ENCODE results near the gene TMEM52. TPM values are rescaled to one million over a fixed set of nuclear protein-coding genes. Genes with fewer than 3 reads are reported as not detected.

TMEM52 gene
- total and polyA plus RNA-seq, 2 of the 13 experiments (the other 11 are each of a cell fraction or from before 2014, with no cell fraction given) = 13.2 to 18.7 TPM

- TF ChIP-seq, protein P1, sequence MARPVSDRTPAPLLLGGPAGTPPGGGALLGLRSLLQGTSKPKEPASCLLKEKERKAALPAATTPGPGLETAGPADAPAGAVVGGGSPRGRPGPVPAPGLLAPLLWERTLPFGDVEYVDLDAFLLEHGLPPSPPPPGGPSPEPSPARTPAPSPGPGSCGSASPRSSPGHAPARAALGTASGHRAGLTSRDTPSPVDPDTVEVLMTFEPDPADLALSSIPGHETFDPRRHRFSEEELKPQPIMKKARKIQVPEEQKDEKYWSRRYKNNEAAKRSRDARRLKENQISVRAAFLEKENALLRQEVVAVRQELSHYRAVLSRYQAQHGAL (CRISPR knock-in tag; IDR thresholded peaks at IDR 0.05; ENCODE audit: not compliant biosample characterization) = peak; percentile 15
- TF ChIP-seq NAIF1 (CRISPR knock-in tag; IDR thresholded peaks at IDR 0.05; ENCODE audit: borderline replicate concordance) (peak; percentile 75; the same call in 1 of the 2 replicates), TCF7L2 (IDR thresholded peaks at IDR 0.05; ENCODE audit: low read depth, low read length) (no peak), SP1 (IDR thresholded peaks at IDR 0.05) (no peak), SP1 (CRISPR knock-in tag; IDR thresholded peaks at IDR 0.05) (peak; percentile 71), TBX2 (CRISPR knock-in tag; IDR thresholded peaks at IDR 0.05; ENCODE audit: borderline replicate concordance) (peak; percentile 81), FOXA1 (IDR thresholded peaks at IDR 0.05) (no peak), FOXA1 (CRISPR knock-in tag; IDR thresholded peaks at IDR 0.05) (no peak; the same call in 1 of the 2 replicates), ZNF414 (CRISPR knock-in tag; IDR thresholded peaks at IDR 0.05) (peak; percentile 88; the same call in 1 of the 2 replicates), FOXC1 (CRISPR knock-in tag; IDR thresholded peaks at IDR 0.05; ENCODE audit: borderline replicate concordance) (peak; percentile 78), NRL (CRISPR knock-in tag; IDR thresholded peaks at IDR 0.05; ENCODE audit: borderline replicate concordance) (peak; percentile 39; the same call in 1 of the 2 replicates), DNMT1 (CRISPR knock-in tag; IDR thresholded peaks at IDR 0.05) (no peak; the same call in 1 of the 2 replicates), ELF1 (CRISPR knock-in tag; IDR thresholded peaks at IDR 0.05) (peak; percentile 83), ZNF547 (CRISPR knock-in tag; IDR thresholded peaks at IDR 0.05) (peak; percentile 72; the same call in 1 of the 2 replicates), NFRKB (IDR thresholded peaks at IDR 0.05) (no peak), ZNF660 (CRISPR knock-in tag; IDR thresholded peaks at IDR 0.05; ENCODE audit: borderline replicate concordance, low read depth) (no peak), ZNF607 (CRISPR knock-in tag; IDR thresholded peaks at IDR 0.05; ENCODE audit: borderline replicate concordance) (no peak; the same call in 1 of the 2 replicates), FOSL1 (CRISPR knock-in tag; IDR thresholded peaks at IDR 0.05; ENCODE audit: borderline replicate concordance) (no peak), KLF11 (CRISPR knock-in tag; IDR thresholded peaks at IDR 0.05) (0 out of 2 replicates have a peak, but pooled peaks have one; percentile 37), ZNF207 (IDR thresholded peaks at IDR 0.05; ENCODE audit: borderline replicate concordance) (no peak)
- TF ChIP-seq, protein P2, sequence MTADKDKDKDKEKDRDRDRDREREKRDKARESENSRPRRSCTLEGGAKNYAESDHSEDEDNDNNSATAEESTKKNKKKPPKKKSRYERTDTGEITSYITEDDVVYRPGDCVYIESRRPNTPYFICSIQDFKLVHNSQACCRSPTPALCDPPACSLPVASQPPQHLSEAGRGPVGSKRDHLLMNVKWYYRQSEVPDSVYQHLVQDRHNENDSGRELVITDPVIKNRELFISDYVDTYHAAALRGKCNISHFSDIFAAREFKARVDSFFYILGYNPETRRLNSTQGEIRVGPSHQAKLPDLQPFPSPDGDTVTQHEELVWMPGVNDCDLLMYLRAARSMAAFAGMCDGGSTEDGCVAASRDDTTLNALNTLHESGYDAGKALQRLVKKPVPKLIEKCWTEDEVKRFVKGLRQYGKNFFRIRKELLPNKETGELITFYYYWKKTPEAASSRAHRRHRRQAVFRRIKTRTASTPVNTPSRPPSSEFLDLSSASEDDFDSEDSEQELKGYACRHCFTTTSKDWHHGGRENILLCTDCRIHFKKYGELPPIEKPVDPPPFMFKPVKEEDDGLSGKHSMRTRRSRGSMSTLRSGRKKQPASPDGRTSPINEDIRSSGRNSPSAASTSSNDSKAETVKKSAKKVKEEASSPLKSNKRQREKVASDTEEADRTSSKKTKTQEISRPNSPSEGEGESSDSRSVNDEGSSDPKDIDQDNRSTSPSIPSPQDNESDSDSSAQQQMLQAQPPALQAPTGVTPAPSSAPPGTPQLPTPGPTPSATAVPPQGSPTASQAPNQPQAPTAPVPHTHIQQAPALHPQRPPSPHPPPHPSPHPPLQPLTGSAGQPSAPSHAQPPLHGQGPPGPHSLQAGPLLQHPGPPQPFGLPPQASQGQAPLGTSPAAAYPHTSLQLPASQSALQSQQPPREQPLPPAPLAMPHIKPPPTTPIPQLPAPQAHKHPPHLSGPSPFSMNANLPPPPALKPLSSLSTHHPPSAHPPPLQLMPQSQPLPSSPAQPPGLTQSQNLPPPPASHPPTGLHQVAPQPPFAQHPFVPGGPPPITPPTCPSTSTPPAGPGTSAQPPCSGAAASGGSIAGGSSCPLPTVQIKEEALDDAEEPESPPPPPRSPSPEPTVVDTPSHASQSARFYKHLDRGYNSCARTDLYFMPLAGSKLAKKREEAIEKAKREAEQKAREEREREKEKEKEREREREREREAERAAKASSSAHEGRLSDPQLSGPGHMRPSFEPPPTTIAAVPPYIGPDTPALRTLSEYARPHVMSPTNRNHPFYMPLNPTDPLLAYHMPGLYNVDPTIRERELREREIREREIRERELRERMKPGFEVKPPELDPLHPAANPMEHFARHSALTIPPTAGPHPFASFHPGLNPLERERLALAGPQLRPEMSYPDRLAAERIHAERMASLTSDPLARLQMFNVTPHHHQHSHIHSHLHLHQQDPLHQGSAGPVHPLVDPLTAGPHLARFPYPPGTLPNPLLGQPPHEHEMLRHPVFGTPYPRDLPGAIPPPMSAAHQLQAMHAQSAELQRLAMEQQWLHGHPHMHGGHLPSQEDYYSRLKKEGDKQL (CRISPR knock-in tag; IDR thresholded peaks at IDR 0.05; ENCODE audit: low read depth) = 0 out of 2 replicates have a peak, but pooled peaks have one; percentile 53
- TF ChIP-seq, protein P3, sequence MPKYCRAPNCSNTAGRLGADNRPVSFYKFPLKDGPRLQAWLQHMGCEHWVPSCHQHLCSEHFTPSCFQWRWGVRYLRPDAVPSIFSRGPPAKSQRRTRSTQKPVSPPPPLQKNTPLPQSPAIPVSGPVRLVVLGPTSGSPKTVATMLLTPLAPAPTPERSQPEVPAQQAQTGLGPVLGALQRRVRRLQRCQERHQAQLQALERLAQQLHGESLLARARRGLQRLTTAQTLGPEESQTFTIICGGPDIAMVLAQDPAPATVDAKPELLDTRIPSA (CRISPR knock-in tag; IDR thresholded peaks at IDR 0.05; ENCODE audit: borderline replicate concordance) = no peak
These were observed 23.9 kb upstream of the TMEM52 start (continued) for GRCh38 chr1:1942753-1943656.
